GM21723 (cell line): ENCODE data around the gene BRD7.

Experiments used
- ATAC-seq: cut with Tn5 transposase; IDR thresholded peaks from one replicate; pipeline ENCODE4 v1.9.1; 2021; ENCODE audit warnings: mild to moderate bottlenecking, moderate library complexity; ENCODE audit not compliant: unreplicated experiment

Gene BRD7

DNA sequence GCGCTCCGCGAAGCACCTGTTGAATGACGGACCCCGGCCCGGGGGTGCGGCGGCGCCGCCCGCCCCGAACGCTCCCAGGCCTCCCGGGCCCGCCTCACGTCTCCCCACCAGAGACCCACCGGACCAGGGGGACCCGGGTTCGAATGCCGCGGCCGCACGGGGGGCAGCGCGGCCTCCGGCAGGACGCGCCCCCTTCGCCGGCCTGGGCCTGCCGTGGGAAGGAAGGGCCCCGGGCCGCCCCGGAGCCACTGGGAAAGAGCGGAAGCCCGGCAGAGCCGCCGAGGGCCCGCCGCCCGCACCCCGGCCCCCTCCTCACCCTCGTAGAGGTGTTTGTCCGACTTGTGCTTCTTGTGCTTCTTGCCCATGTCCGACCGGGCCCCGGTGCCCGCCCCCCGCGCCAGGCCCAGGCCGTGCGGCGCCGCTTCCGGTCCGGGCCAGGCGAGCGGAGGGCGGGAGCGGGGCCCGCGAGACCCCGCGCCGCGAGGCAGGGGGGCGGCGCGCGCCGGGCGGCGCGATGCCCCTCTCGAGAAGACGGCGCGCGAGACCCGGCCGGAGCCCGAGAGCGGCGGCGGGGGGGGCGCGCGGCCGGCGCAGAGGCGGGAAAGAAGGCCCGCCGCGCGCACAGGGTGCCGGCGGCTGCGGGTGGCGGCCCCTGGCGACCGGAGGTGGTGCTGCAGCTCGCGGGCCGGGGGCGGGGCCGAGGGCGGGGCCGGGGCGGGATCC, at the start of gene BRD7:
Gene BRD7, minus strand, starts transcription at position 579 of the 723 bp plus-strand sequence. Its CDS starts 214 bp downstream, at position 365.
- peak; percentile 62 for ATAC-seq

DNA sequence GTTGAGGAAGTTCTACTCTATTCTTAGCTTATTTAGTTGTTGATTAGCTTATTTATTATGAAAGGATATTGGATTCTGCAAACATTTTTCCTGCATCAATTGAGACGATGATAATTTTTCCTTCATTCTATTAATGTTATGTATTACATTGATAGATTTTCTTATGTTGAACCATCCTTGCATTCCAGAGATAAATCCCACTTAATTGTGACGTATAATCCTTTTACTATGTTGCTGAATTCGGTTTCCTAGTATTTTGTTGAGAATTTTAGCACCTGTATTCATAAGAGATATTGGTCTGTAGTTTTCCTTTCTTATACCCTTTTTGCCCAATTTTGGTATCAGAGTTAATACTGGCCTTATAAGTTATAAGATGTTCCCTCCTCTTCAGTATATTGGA, 47.6 kb upstream of the BRD7 start:
- ATAC-seq, result no peak

DNA sequence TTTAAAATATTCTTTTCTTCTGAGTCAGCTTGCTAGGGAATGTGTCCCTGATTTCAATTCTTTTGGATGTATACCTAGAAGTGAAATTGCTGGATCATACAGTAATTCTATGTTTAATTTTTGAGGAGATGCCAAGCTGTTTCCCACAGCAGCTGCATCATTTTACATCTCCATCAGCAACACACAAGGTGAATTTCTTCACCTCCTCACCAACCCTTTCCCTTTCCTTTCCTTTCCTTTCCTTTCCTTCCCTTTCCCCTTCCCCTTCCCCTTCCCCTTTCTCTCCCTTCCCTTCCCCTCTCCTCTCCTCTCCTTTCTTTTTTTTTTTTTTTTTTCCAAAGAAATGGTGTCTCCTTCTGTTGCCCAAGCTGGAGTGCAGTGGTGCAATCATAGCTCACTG, 45.4 kb upstream of the BRD7 start:
- ATAC-seq, result no peak

DNA sequence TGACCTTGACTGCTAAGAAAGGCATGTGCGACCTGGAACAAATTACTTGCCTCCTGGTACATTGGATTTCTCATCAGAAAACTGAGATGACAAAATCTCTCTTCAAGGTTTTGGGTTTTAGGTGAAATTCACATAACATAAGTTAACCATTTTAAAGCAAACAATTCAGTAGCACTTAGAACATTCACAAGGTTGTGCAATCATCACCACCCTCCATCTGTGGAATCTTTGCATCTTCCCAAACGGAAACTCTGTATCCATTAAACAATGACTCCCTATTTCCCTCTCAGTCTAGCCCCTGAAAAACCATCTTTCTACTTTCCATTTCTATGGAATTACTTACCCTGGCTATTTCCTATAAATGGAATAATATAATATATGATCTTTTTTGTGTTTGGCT, 42.2 kb upstream of the BRD7 start:
- ATAC-seq, result no peak

DNA sequence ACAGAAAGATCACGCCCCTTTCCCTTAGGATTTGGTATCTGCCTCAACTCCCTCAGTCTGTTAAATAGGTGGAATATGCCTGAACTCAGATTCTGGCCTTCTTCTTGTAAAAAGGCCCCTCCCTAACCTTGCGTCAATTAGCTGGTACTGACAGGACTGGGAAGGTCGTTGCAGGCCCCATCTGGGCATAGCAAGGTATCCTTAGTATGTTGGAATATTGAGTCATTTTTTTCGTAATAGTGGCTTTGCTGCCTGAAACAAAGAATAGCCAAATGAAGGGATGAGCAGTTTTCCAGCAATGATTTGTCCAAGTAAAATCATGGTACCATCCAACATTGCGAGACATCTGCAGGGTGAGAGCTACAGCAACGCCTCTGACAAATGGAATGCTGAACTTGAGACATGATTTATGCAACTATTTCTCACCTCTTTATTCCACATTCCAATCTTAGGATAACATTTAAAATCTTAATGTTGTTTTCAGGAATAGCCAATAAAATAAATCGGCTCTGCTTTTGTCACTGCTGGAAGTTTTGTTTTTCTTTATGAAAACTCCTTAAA, 39.3 kb upstream of the BRD7 start:
- no peak for ATAC-seq

DNA sequence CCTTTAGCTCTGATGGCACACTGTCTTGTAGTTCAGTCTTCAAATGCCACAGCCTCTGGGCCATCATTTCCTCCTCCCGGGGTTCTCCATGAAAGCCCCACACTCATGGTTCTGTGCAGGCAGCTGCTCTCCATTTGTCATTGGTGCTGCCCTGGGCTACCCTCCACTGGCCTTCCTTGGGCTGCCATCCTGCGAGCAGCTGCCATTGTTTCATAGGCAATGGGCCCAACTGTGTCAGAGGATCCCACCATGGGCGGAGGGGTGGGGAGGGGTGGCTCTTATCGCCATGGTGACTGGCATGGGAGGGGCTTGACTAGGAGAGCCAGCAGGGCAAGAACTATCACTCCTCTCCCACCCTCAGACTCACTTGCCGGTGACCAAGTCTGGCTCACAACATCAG, 38.6 kb upstream of the BRD7 start:
- ATAC-seq, result no peak

DNA sequence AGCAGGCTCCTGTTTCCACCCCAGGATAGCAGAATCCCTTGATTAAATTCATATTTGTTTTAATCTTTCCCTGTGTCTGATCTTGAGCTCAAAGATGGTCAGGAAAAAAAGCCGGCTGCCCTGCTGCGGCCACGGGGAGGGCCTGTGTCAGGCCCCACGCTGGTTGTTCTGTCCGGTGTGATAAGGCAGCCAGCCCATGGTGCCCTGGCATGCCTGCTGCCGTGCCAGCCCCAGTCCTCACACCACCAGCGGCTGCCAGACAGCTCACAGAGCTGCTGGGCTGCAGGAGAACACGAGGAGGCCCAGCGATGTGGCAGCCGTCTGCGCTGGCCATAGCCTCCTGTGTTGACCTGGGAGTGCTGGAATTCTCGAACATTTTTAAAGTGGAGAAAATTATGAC, 34.7 kb upstream of the BRD7 start:
- no peak for ATAC-seq

DNA sequence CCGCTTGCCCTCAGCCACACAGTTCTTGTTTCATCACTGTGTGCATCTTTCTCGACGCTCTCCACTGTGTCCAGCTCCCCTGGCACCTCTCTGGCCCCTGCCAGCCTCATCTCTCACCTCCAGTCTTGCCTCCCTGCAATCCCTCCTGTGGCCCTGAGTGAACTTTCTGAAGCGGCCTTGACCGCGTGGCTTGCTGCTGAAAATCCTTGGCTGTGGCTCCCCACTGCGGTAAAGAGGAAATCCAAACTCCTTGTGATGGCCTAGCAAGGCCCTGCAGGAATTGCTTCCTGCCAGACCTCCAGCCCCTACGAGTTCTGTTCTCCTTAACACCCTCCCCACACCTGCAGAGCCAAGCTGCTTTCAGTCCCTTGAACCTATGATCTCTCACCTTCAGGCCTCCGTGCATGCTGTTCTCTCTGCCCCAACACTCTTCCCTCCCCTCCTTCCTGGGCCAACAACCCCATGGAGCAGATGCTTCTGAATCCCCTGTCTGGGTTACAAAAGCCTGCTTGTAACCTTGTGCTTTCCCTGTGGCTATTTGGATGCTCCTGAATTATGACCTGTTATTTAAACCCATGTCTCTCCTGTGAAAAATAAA, 33.6 kb upstream of the BRD7 start:
- ATAC-seq, result no peak

DNA sequence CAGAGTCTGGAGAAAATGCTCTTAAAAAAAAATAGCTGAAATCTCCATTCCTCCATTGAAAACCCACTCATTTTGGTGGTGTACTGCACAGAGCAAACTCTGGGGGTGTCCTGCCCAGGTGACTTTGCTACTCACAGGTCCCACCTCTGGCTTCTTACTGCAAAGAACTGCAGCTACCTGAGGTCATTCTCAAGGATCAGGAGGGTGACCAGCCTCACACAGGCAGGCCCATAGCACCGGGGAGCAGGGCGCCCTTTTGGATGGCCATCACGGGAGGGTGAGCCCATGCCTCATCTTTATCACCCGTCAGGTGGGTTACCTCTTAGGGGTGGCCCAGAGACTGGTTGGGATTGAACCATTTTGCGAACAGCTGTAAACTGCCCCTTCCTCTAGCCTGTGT, 32.6 kb upstream of the BRD7 start:
- ATAC-seq, result no peak

DNA sequence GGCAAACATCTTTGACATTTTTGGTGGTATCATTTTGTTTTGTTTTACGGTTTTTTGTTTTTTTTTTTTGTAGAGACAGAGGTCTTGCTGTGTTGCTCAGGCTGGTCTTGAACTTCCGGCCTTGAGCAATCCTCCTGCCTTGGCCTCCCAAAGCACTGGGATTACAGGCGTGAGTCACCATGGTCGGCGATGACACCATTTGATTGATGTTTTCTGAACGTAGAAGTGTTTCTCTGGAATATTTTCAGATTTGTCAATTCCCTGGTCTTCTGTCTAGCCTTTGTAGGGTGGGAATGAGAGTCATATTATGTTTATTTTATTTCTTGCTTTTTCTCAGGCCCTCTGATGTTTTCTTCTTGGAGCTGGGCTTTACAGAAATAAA, 32.2 kb upstream of the BRD7 start:
- ATAC-seq, result no peak

DNA sequence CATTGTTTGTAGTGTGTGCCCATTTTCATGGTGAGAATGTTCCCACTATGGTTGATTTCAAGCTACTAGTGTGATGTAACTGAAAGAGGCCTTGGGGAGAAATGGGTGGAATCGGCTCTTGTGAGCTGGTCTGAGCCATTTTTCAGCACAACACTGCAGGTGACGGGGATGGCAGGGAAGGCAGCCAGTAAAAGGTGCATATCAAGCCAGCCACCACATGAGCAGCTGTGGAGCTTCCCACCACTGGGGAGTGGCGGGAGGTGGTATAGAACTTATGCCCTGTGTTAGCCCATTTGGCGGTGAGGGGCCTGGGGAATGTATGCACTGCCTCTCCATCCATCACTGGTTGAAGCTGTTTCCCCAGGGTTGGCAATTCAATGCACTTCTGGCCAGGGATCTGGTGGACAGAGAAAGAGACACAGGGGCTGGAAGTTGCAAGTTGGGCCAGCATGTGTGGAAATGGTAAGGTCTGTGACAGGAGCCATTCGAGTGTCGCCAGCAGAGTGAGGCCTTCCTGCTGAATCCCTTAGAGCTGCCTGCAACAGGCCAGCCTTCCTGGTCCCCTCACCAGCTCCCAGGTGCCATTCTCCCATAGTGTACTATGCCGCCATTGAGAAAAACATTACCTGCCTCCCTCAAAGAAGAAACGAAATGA, 31.7 kb upstream of the BRD7 start:
- ATAC-seq, result no peak

DNA sequence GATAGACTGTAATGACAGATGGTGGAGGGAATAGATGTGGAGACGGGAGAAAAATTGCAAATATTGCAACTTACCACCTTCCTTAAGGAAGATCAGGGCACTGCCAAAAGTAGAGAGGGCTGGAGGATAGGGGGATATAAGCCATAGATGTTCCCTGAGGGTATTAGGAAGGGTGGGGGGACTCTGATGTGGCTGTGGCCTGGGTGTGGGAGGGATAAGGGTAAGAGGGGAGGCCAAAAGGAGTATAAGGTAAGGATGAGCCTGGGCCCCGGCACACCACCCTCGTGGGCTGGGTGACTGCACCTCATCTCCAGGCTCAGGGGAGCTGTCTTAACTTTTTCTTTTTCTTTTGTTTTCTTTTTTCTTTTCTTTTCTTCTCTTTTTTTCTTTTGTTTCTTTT, 30.6 kb upstream of the BRD7 start:
- ATAC-seq, result no peak

DNA sequence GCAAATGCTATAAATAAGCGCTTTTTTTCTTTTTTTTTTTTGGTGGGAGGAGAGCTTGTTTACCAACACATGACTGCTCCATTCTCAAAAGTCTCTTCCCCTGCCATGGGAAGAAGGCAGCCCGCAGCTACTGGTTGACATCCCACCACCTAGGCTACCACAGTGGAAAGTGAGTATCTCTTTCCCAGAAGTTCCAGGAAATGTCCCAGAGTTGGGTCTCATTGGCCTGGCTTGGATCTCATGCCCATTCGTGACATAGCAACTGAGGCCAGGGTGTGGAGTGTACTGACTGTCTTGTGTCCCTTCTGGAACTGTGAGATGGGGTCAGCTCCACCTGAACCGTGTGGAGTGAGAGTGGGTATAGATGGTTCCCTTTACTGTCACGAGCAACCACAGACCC, 29.5 kb upstream of the BRD7 start:
- no peak for ATAC-seq

DNA sequence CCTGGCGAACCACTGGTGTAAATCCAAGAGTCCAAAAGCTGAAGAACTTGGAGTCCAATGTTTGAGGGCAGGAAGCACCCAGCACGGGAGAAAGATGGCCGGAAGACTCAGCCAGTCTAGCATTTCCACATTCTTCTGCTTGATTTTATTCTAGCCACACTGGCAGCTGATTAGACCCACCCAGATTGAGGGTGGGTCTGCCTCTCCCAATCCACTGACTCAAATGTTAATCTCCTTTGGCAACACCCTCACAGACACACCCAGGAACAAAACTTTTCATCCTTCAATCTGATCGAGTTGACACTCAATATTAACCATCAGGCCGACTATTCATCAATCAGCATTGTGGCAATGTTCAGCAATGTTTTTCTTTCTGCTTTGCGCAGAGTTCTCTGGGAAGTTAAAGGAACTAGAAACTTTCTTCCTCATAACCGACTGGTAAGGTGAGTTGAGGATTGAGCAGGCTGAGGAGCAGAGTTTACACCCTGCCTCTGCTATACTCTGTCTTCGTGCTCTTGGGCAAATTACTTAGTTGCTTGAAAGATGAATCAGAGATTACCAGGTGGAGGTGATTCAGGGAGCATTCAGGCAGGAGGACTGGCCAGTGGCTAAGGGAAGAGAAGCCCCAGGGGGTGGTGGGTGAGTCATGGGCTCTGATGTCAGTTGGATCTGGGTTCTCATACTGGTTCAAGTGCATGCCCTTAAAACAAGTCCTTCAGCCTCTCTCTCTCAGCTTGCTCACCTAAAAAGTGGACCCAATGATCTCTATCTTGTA, 28.2 kb upstream of the BRD7 start:
- no peak for ATAC-seq

DNA sequence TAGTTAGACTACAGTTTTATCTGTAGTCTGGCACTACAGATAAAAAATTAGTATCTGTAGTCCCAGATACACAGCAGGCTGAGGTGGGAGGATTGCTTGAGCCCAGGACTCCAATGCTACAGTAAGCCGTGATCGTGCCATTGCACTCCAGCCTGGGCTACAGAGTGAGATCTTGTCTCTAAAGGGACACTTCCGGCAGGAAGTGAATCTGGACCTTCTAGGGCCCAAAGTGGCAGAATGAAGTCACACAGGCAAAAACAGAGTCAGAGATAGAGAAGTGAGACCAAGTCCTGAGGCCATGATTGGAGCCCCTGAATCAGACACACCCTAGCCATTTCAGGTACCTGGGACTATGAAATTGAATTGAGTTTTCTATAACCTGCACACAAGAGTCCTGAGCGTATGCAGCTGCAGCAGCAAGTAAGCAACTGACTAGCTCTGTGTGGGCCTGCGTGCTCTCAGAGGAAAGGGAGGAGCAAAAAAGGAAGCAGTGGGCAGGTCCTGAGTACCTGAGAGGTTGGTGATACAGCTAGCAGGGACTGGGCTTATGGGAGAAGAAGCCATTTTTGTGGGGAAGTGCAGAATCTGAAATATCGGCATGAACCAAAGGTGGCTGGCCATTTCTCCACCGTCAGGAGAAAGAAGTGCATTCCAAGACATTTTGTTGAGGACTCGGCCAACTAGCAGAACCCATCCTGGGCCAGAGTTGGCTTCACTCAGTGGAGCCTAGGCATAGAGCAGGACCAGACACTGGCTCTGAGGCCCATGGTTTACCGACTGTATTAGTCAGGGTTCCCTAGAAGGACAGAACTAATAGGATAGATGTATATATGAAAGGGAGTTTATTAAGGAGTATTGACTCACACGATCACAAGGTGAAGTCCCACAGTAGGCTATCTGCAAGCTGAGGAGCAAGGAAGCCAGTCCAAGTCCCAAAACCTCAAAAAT, 27.2 kb upstream of the BRD7 start:
- no peak for ATAC-seq

DNA sequence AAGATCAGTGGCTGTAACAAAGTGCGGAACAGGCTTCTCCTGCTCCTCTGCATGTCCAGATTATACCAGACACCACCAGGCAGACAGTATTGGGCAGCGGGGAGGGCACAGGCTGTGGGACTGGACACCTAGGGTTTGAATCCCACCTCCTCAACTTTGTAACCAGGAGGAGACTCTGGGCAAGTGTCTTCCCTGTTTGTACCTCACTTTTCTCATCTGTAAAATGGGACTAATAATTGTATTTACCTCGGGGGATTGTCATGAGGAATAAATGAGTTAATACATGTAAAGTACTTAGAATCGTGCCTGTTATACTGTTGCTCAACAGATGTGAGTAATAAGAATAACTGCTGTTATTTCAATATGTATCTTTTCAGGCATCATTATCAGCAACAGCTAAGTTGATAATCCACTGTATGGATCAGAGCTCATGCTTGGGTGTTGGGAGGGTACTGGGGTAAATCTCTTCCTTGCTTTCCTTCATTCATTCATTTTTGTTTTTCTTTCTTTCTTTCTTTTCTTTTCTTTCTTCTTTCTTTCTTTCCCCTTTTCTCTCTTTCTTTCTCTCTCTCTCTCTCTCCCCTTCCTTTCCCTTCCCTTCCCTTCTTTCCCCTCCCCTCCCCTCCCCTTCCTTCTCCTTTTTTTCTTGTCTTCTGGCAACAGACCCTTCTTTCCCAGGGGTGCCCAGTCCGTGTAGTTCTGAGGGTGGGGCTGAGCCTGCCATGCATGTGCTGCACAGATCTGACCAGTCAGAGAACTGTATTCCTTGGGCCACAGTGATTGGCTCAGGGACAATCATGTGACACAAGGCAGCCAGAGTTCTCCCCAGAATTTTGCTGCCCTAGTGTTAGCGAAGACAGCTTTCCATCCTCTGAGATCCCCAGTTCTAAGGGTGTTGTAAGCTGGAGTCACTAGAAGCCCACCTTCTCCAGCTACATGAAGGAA, 25.3 kb upstream of the BRD7 start:
- ATAC-seq, result no peak

DNA sequence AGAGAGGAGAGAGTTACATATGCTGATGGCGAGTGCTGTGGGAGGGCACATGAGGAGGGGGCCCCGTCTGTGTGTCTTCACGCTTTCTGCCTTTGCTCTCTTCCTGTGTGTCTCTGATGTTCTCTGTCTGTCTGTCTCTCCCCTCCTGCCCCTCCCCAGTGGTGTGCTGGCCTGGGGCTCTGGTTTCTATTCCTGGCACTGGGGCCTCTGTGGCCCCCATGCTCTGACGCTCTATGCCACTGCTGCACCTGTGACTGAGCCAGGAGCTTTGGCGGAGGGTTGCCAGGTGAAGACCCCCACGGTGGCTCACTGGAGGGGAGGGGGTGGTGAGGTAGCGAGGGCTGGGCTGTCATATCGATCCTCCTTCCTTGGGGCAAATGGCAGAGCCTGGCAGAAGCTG, 24.6 kb upstream of the BRD7 start:
- ATAC-seq, result no peak

DNA sequence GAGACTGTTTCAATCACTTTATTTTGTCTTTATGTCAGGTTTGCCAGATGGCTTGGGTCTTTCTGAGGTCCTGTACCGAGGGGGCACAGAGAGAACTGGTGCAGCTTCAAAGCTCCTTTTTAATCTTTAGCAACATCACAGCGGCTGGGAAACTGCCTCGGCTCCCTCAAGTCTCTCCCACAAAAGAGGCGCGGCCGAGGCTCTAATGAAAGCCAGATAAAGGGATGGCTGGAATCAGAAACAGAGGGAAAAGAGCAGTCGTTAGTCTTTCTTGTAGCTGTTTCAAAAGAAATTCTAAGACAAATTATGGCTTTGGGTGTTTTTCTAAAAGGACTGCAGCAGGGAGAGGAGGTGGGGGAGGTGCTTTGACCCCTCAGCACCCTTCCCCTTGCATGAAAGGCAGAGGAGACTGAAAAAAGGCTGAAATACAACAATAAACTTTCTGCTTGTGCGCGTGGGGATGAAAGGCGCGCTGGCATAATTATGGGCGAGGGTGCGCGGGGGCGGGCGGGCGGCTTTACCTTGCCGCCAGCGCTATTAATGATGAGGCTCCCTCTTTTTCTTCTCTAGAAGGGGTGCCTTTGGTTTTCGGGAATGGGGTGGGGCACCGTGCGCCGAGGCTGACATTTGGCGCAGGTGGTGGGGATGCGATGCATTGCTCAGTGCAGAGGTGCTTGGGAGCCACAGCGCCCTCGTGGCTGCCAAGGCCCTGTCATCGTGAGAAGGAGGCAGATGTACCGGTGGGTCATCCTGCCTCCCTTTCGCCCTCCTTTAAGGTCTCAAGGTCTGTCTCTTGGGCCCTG, 22.3 kb upstream of the BRD7 start:
- ATAC-seq, result no peak
